Stimulated activated CD4-positive, alpha-beta T cell treated with anti-CD3 and anti-CD28 coated beads, TNF-alpha, amount 100 ng/mL, for 1 hour (primary cell): ENCODE data around the gene KATNIP.
A peak's percentile ranks its signal among the peaks of the same experiment; 100 is the strongest.

Experiments used
- DNase-seq, 3 donors: peaks; one replicate each; pipeline ENCODE4 v3.0.0-alpha.2; 2020; ENCODE audit warnings: low read depth in 3 of 3, low spot score in 1 of 3

KATNIP gene

GRCh38 chr16:27549746-27550581, at the start of gene KATNIP, which contains the start of gene GTF3C1:
TSS of gene KATNIP (plus strand) at chr16:27550144. CDS start at chr16:27550171, 27 bp downstream.
TSS of gene GTF3C1 (minus strand) at chr16:27549913. CDS start at chr16:27549890, 23 bp downstream.
- peak; percentile 100 for DNase-seq

- no peak for DNase-seq
Measured at GRCh38 chr16:27500801-27501200, 49.1 kb upstream of the KATNIP start.

DNA sequence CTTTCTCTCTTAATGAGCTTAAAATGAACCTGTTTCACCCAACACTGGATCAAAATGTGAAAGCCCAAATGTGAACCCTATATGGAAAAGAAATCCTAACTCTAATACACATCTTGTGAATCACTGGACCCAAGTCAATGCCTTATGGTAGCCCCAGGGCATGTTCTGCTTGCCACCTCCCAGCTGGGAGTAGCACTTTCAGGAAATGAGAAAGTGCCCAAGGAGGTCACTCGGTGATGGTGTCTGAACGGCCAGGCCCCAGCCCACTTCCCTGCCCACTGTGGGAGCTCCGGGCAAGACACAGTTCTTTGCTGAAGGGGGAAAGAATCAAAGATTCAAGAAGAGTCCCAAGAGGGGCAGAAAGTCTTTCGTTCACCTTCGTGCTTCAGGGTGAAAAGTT, 46.3 kb upstream of the KATNIP start:
- DNase-seq, result no peak

- no peak for DNase-seq
Measured at GRCh38 chr16:27505297-27506236, 44.4 kb upstream of the KATNIP start.

- no peak for DNase-seq
Measured at GRCh38 chr16:27506771-27507170, 43.2 kb upstream of the KATNIP start.

DNA sequence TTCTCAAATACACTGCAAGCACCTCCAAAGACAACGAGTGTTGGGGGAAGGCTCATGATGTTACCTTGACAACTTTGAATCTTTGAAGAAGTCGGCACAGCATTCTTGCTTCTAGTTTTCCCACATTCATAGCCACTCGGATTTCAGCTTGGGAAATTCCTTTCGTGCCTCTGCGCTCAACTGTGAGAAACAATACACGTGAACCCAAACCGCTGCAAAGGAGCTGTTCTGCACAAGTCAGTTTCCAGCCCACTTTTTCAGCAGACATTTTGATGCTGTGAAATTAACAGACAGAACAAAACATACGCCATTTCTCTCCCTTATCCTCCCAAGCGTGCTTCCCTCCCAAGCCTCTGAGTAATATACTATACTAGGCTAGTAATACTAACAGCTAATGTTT, 41.5 kb upstream of the KATNIP start:
- no peak for DNase-seq

- DNase-seq, result no peak
Measured at GRCh38 chr16:27511657-27512448, 38.1 kb upstream of the KATNIP start.

DNA sequence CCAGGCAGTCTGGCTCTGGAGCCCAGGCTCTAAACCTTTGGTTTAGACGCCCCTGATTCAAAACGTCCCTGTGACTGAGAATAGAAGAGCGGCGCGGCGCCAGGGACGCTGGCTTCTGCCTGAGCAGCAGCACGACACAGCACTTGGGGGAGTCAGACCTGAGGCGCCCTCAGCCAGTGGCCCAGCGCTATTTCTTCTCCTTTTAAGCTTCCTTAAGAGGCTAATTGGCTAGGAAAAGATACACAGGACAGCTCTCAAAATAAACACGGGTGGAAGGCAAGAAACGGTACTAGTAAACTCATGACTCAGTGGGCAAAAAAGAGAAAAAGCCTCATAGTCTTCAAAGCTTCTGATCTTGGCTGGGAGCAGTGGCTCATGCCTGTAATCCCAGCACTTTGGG, 35.1 kb upstream of the KATNIP start:
- DNase-seq, result no peak

DNA sequence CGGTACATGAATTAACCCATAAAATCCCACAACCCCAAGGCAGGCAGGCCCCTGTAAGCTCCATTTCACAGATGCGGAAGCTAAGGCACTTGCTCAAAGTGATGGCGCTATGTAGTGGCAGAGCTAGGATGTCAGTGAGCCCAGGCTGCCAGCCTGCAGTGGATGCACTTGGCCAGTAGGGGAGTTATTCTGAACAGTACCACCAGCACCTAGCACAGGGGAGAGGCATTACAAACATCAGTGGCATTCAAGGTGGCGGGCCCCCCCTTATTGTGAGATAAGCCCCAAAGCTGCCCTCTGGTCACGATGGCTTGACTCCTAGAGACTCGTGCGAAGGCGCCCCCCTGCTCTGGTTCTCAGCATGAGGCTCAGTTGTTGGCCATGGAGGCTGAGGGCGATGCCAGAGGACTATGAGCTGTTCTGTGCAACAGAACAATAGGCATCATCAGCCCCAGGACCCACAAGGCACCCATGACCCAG, 34.0 kb upstream of the KATNIP start:
- DNase-seq, result peak in 1 of 3 donors; percentile 11

DNA sequence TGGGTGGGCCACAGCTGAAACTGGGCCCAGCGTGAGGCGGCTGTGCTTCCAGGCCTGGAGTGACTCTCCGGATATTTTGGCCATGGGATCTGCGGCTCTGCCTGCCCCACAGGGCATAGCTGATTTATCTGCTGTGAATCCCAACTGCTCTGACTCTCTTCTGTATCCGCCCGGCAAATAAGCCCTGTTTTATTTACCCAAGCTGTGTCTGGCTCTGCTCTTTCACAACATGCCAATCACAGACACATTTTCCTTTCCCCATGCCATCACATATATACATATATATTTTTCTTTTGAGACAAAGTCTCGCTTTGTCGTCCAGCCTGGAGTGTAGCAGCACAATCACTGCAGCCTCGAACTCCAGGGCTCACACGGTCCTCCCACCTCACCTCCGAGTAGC, 33.6 kb upstream of the KATNIP start:
- DNase-seq, result no peak

- DNase-seq, result no peak
Measured at GRCh38 chr16:27517664-27518063, 32.3 kb upstream of the KATNIP start.

DNA sequence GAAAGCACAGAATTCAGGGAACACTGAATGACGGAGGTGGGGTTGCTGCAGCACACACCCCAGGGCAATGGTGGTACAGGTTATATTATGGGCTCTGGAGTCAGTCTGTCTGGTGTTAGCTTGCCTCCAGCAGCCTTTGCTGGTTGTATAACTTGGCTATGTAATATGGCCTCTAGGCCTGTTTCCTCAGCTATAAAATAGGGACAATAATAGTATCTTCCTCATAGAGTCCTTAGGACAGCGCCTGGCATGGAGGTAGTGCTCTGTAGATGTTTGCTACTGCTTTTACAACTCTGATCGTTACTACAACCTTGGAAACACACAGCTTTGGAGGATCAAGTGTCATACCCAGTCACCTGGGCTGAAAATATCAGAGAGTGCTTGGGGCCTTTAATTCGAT, 31.7 kb upstream of the KATNIP start:
- DNase-seq, result no peak

- no peak for DNase-seq
Measured at GRCh38 chr16:27520982-27521673, 28.8 kb upstream of the KATNIP start.

GRCh38 chr16:27522173-27522707, 27.7 kb upstream of the KATNIP start:
- no peak for DNase-seq

DNA sequence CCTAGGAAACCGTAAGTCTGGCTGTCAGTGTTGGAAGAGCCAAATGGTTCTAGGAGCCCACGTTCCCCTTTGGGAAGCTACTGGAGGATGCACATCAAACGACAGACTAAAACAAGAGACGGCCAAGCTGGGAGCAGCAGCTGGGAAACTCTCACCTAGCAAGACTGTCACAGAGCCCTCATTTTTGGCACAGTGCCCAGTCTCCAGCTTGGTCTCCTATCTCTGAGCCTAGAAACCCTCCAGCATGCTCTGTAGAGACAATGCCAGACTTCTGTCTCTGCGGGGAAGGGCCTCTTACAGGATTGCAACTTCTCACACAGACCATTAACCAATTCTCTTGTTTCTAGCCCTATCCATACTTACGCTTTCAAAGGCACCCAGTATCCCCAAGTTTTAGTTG, 23.8 kb upstream of the KATNIP start:
- no peak for DNase-seq

DNA sequence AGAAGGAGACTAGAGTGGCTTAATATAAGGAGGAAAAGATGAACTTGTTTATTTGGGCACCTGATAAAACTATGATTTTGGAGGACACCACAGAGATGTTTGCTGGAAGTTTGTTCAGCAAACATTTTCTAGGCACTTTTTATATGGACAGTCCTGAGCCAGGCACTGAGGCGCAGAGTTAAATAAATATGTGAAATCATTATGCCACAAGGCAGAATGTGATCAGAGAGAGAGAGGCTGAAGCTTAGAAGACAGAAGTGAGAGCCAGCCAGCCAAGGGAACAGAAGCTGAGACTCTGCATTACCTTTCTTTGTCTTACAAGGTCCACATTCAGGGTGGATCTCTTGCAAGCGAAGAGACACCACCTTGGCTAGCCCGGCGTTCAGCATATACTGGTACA, 21.6 kb upstream of the KATNIP start:
- no peak for DNase-seq

DNA sequence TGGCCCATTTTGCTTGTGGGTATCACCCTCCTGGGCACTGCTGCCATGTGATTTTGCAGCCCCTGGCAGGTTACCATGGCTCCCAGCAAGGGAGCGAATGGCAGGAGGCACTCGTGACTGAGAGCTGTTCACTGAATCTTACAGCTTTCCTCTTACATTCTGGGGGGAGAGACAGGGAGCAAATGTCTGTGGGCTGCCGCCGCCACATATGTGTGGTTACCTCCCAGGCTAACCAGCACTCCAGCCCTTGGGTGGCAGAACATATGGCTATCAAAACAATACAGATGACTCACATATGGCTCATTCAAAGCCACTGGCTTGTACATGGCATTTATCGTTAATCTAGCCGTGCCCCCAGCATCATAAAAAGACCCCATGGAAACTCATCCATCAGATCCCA, 20.0 kb upstream of the KATNIP start:
- DNase-seq, result no peak

- DNase-seq, result no peak
Measured at GRCh38 chr16:27531186-27531585, 18.8 kb upstream of the KATNIP start.

DNA sequence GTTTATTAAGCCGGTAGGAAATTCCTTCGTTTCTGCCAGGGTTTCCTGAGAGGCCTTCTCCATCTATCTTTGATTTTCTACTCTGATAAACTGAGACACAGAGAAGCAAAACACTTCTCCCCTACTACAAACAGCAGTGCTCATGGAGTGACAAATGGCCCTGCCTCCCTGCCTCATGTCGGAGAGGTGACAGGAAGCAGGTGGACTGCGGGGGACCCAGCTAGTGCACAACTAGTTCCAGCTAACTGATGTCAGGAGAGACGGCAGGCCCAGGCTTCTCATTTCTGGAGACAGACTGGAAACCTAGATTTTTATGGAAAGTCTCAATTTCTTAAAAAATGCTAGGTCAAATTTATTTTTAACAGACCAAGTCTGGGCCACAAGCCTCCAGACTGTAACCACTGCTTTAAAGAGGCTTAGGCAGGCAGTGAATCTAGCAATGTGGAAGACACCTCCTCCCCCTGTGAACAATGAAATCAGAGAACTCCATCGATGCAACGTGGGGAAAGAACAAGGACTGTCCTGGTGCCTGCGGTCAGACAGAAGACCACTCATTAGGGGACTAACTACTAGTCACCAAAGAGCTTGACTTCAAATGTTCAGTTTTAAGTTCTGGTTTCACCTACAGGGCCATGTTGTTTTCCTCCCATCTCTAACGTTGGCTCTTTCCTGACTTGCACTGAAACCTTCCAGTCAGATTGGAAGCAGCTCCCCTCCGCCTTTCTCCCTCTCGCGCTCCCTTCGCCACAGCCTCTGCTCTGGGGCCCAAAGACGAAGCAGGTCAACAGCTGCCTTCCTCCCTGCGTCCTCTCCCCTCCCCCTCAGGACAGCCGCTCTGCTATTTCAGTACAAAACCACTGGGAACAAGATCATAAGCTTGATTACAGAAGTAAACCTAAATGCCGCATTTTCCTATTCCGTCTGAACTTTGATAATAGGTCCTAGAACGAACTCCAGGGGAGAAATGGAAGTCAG, 17.8 kb upstream of the KATNIP start:
- DNase-seq, result no peak
